CD4-positive, alpha-beta T cell (primary cell): ENCODE data around the gene STX8. TPM values are rescaled to one million over a fixed set of nuclear protein-coding genes. Genes with fewer than 3 reads are reported as not detected.

ENCODE experiments used
- ATAC-seq: fragments of 200-7000 bp; cut with Tn5 transposase; one replicate; pipeline ENCODE4 v1.10.0; 2022; ENCODE audit warnings: mild to moderate bottlenecking; ENCODE audit not compliant: poor library complexity
- CTCF ChIA-PET: fragments of 350-600 bp; sonication (Branson Sonifier 250); formaldehyde crosslinking; loops from one replicate; lab custom pipeline; 2021; ENCODE audit warnings: antibody characterized with exemption, inconsistent platforms; lab: Charles Lee
- POLR2A ChIA-PET: fragments of 350-600 bp; sonication (Branson Sonifier 250); formaldehyde crosslinking; loops from one replicate; lab custom pipeline; 2021; ENCODE audit warnings: antibody characterized with exemption, inconsistent platforms; lab: Charles Lee
- DNase-seq, 14 experiments: peaks; one replicate each; pipeline ENCODE4 v3.0.0-alpha.2; 2013 to 2020; ENCODE audit warnings: mixed read lengths in 2 of 14
- H3K27ac ChIP-seq, 2 donors: one replicate each; pipeline versions ENCODE4 v1.5.1 to v1.7.0; 2013; ENCODE audit warnings: low read length in 2 of 2, low read depth in 1 of 2, mild to moderate bottlenecking in 1 of 2
- H3K27me3 ChIP-seq, 2 experiments: 1 replicate in 1 of 2; 2 replicates in 1 of 2; pipeline versions ENCODE4 v1.6.1 to v1.7.0; 2013; ENCODE audit warnings: low read length in 2 of 2, control low read depth in 1 of 2, mild to moderate bottlenecking in 1 of 2, moderate library complexity in 1 of 2; ENCODE audit not compliant: insufficient read depth in 2 of 2, control insufficient read depth in 1 of 2
- H3K36me3 ChIP-seq: one replicate; pipeline ENCODE4 v1.6.1; 2013; ENCODE audit warnings: low read length, control low read depth; ENCODE audit not compliant: insufficient read depth
- H3K4me1 ChIP-seq: one replicate; pipeline ENCODE4 v1.6.1; 2013; ENCODE audit warnings: low read length, control low read depth; ENCODE audit not compliant: insufficient read depth
- H3K4me3 ChIP-seq: one replicate; pipeline ENCODE4 v1.5.1; 2013; ENCODE audit warnings: mild to moderate bottlenecking, low read length, moderate library complexity
- H3K9me3 ChIP-seq, 2 experiments: 1 replicate in 1 of 2; 2 replicates in 1 of 2; pipeline versions ENCODE4 v1.6.1 to v1.7.0; 2013; ENCODE audit warnings: low read length in 2 of 2, mild to moderate bottlenecking in 2 of 2, control low read depth in 1 of 2, moderate library complexity in 1 of 2; ENCODE audit not compliant: control insufficient read depth in 1 of 2, insufficient read depth in 1 of 2
- H3K27ac Mint-ChIP-seq: one replicate; pipeline ENCODE4 v1.8.0; 2020; ENCODE audit warnings: mixed read lengths
- H3K27me3 Mint-ChIP-seq: one replicate; pipeline ENCODE4 v1.8.0; 2021; ENCODE audit warnings: mixed read lengths
- H3K36me3 Mint-ChIP-seq: one replicate; pipeline ENCODE4 v1.8.0; 2021; ENCODE audit warnings: low read depth, mixed read lengths
- H3K4me1 Mint-ChIP-seq: one replicate; pipeline ENCODE4 v1.8.0; 2021; ENCODE audit warnings: low read depth, mixed read lengths
- H3K4me3 Mint-ChIP-seq: one replicate; pipeline ENCODE4 v1.8.0; 2020; ENCODE audit warnings: mild to moderate bottlenecking, mixed read lengths
- H3K9me3 Mint-ChIP-seq: one replicate; pipeline ENCODE4 v1.8.0; 2020; ENCODE audit warnings: mixed read lengths
- intact Hi-C, 2 experiments: fragments of 100-400 bp; cut with DNase I in 1 of 2; cut with micrococcal nuclease in 1 of 2; formaldehyde crosslinking; loops; one replicate each; pipeline versions ENCODE4 v1.15.1 to v1.9.0; 2023 to 2025; cut with DNase I, micrococcal nuclease
- total RNA-seq, 174 experiments: library from RNA in 2 of 174; stranded (reverse) in 2 of 174; gene quantifications; one replicate each; pipeline ENCODE4 v1.2.3 and lab custom pipeline; 2021 to 2026
- TF ChIP-seq, protein P1 (sequence below): fragments of 200-600 bp; IDR thresholded peaks from one replicate; pipeline ENCODE4 v1.8.0; 2022; ENCODE audit warnings: antibody characterized with exemption, mild to moderate bottlenecking

The STX8 gene
- total RNA-seq, 2 experiments from 2014 or later = 52.2 to 63.2 TPM

DNA sequence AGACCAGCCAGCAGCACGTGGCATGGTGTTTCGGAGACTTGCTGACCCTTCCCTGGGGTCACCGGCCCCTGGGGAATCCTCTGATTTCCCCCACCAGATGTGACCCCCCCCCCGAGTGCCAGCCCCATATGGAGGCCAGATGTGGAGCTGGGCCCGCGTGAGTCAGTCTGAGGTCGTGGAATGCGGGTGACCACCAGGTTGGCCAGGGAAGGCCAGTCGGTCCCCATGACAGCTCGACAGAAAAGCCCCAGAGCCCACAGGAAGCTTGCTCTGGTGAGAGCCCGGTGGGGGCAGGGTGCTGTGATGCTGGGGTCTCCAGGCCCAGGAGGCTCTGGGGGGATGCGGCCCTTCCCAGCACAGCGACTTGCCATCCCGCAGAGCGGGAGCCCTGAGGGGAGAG, 345.3 kb downstream of the STX8 start:
- Histone ChIP-seq H3K4me3 (no peak overlapping the region), H3K27ac (no peak overlapping the region), H3K27me3 (peaks cover 0 to 5% of the 10 kb centered on the region in 2 experiments), H3K36me3 (no peaks in the 10 kb centered on the region), H3K4me1 (peaks cover 14% of the 10 kb centered on the region), H3K9me3 (peaks cover 0 to 3% of the 10 kb centered on the region in 2 experiments)
- CTCF ChIA-PET = no interaction called here
- intact Hi-C loops = no loop called here
- no peaks in the 10 kb centered on the region for H3K27me3 Mint-ChIP-seq
- no peak for ATAC-seq
- no peak for DNase-seq
- POLR2A ChIA-PET = no interaction called here
- H3K27ac Mint-ChIP-seq = no peak overlapping the region
- H3K4me3 Mint-ChIP-seq = no peak overlapping the region
- TF ChIP-seq, protein P1, sequence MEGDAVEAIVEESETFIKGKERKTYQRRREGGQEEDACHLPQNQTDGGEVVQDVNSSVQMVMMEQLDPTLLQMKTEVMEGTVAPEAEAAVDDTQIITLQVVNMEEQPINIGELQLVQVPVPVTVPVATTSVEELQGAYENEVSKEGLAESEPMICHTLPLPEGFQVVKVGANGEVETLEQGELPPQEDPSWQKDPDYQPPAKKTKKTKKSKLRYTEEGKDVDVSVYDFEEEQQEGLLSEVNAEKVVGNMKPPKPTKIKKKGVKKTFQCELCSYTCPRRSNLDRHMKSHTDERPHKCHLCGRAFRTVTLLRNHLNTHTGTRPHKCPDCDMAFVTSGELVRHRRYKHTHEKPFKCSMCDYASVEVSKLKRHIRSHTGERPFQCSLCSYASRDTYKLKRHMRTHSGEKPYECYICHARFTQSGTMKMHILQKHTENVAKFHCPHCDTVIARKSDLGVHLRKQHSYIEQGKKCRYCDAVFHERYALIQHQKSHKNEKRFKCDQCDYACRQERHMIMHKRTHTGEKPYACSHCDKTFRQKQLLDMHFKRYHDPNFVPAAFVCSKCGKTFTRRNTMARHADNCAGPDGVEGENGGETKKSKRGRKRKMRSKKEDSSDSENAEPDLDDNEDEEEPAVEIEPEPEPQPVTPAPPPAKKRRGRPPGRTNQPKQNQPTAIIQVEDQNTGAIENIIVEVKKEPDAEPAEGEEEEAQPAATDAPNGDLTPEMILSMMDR = no peak
- no peaks in the 10 kb centered on the region for H3K4me1 Mint-ChIP-seq
- H3K36me3 Mint-ChIP-seq = no peaks in the 10 kb centered on the region
- no peaks in the 10 kb centered on the region for H3K9me3 Mint-ChIP-seq

DNA sequence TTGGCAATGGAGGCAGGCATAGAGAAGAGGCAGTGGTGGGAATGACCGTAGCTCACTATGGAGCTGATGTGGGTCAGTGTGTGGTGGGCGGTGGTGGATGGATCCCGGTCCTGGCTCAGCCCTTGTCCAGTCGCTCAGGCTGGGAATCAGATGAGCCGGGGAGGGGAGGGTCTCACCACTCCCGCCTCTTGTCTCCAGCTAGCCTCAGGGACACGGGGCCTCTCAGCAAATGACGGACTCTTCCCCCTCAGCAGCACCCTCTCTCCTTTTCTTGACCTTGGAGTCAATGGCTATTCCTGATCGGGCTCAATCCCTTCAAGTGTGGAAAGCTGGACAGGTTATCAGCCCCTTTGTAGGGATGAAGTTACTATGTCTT, 345.8 kb downstream of the STX8 start:
- Histone ChIP-seq H3K27ac (no peak overlapping the region), H3K9me3 (peaks cover 0 to 3% of the 10 kb centered on the region in 2 experiments), H3K36me3 (no peaks in the 10 kb centered on the region), H3K4me3 (no peak overlapping the region), H3K27me3 (peaks cover 0 to 5% of the 10 kb centered on the region in 2 experiments), H3K4me1 (peaks cover 14% of the 10 kb centered on the region)
- ChIA-PET CTCF (no interaction called here), POLR2A (no interaction called here)
- ATAC-seq = no peak
- intact Hi-C loops = no loop called here
- no peaks in the 10 kb centered on the region for H3K36me3 Mint-ChIP-seq
- TF ChIP-seq, protein P1 = no peak
- no peaks in the 10 kb centered on the region for H3K4me1 Mint-ChIP-seq
- H3K27ac Mint-ChIP-seq = no peak overlapping the region
- no peak for DNase-seq
- no peaks in the 10 kb centered on the region for H3K27me3 Mint-ChIP-seq
- no peak overlapping the region for H3K4me3 Mint-ChIP-seq
- no peaks in the 10 kb centered on the region for H3K9me3 Mint-ChIP-seq

DNA sequence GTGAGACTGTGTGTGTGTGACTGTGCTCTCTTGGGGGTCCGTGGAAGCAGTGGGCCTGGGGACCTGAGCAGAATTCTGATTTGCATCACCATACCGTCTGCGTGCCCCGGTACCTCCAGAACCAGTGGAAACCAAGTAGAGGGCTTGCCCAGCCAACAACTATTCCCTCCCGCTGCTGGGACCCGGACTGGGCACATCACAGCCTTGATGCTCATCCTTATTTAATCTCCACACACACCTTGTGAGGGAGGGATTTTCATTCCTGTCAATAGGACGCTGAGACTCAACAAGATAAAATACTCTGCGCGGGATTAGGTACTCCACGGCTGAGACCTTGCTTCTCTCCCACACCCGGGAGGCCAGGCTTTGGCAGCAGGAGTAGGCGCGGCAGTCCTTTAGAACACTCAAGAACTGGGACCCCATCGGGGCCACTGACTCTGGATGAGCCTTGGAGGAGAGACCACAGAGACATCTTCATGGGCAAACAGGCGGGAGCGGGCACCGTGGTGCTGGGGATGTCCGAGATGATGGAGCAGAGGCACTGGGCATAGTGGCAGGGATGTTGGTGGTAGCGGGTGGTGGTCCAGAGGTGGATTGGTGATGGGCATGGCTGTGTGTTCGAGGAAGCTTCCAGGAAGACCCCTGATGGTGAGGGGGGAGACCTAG, 346.3 kb downstream of the STX8 start:
- no peaks in the 10 kb centered on the region for H3K36me3 ChIP-seq
- no peaks in the 10 kb centered on the region for H3K9me3 Mint-ChIP-seq
- POLR2A ChIA-PET = no interaction called here
- H3K4me3 ChIP-seq = no peak overlapping the region
- CTCF ChIA-PET = no interaction called here
- TF ChIP-seq, protein P1 = no peak
- H3K4me1 ChIP-seq = peaks cover 14% of the 10 kb centered on the region
- ATAC-seq (no peak), DNase-seq (no peak)
- H3K4me1 Mint-ChIP-seq = no peaks in the 10 kb centered on the region
- H3K9me3 ChIP-seq = peaks cover 0 to 3% of the 10 kb centered on the region in 2 experiments
- no peaks in the 10 kb centered on the region for H3K36me3 Mint-ChIP-seq
- intact Hi-C loops = no loop called here
- no peak overlapping the region for H3K27ac ChIP-seq
- no peaks in the 10 kb centered on the region for H3K27me3 Mint-ChIP-seq
- no peak overlapping the region for H3K27ac Mint-ChIP-seq
- no peak overlapping the region for H3K4me3 Mint-ChIP-seq
- peaks cover 0 to 5% of the 10 kb centered on the region in 2 experiments for H3K27me3 ChIP-seq
